Fibroblast of mammary gland (primary cell): ENCODE results near the gene KCNMB3.

Source experiments
- DNase-seq: peaks from one replicate; pipeline ENCODE4 v3.0.0-alpha.2; 2010; ENCODE audit warnings: low read depth
- H3K4me3 ChIP-seq: 2 replicates; pipeline ENCODE4 v1.5.1; 2011; ENCODE audit warnings: low read depth, mild to moderate bottlenecking, low read length, moderate library complexity; ENCODE audit not compliant: control insufficient read depth
- TF ChIP-seq, protein P1 (sequence below): conservative IDR thresholded peaks from 2 replicates; pipeline ENCODE4 v1.5.1; 2011; ENCODE audit warnings: low read depth, low read length, inconsistent platforms; ENCODE audit not compliant: control insufficient read depth, insufficient read depth

Gene KCNMB3

GRCh38 chr3:179288845-179289244, 37.9 kb upstream of the KCNMB3 start:
- no peak overlapping the region for H3K4me3 ChIP-seq
- TF ChIP-seq, protein P1, sequence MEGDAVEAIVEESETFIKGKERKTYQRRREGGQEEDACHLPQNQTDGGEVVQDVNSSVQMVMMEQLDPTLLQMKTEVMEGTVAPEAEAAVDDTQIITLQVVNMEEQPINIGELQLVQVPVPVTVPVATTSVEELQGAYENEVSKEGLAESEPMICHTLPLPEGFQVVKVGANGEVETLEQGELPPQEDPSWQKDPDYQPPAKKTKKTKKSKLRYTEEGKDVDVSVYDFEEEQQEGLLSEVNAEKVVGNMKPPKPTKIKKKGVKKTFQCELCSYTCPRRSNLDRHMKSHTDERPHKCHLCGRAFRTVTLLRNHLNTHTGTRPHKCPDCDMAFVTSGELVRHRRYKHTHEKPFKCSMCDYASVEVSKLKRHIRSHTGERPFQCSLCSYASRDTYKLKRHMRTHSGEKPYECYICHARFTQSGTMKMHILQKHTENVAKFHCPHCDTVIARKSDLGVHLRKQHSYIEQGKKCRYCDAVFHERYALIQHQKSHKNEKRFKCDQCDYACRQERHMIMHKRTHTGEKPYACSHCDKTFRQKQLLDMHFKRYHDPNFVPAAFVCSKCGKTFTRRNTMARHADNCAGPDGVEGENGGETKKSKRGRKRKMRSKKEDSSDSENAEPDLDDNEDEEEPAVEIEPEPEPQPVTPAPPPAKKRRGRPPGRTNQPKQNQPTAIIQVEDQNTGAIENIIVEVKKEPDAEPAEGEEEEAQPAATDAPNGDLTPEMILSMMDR = no peak
- no peak for DNase-seq

- no peak overlapping the region for H3K4me3 ChIP-seq
- no peak for DNase-seq
- TF ChIP-seq, protein P1 = no peak
These were observed 35.4 kb upstream of the KCNMB3 start for GRCh38 chr3:179286331-179286730.

DNA sequence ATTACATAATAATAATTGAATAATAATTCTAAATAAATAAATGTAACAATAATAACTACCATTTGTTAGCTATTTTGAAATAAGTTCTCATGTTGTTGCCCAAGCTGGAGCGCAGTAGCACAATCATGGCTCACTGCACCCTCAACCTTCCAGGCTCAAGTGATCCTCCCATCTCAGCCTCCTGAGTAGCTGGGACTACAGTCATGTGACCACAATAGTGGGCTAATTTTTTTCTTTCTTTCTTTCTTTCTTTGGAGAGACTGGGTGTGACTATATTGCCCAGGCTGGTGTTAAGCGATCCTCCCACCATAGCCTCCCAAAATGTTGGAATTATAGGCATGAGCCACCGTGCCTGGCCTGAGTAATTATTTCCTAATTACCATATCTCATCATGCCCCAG, 30.9 kb upstream of the KCNMB3 start:
- H3K4me3 ChIP-seq = no peak overlapping the region
- DNase-seq = no peak
- TF ChIP-seq, protein P1 = no peak

GRCh38 chr3:179279837-179280236, 28.9 kb upstream of the KCNMB3 start:
- no peak overlapping the region for H3K4me3 ChIP-seq
- TF ChIP-seq, protein P1 = no peak
- no peak for DNase-seq

DNA sequence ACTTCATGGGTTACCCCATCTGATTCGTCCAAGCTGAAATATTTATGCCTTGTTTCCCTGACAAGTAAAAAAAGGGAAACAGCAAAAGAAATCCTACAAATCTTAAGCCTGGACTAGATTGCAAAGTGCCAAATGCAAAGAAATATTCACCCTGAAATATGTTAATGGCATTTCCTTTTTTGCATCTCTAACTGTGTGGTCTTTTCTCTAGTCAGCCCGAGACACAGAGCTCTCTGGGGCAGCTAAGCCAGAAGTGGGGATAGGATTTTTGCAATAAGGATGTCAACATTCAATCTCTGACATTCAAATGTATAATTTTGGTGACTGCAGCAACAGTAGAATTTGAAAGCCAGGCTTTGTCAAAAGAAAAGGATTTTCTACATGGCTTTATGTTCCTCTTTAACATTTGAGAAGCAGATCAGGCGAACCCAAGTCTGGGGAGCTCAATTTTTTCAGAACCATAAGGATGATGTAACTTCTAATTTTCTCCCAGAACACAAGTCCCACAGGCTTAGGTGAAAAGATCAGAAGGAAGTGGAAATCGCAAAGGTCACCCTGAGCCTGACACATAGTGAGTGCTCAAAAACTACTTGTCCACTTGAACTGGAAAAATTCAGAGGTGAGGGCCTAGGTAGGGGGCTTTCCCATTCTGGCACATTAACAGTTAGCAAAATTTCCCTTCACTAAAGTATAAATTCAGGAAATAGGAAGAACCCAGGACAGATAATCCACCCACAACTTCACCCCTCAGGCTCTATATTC, 28.2 kb upstream of the KCNMB3 start:
- no peak overlapping the region for H3K4me3 ChIP-seq
- no peak for DNase-seq
- TF ChIP-seq, protein P1 = no peak

GRCh38 chr3:179278151-179278550, 27.2 kb upstream of the KCNMB3 start:
- no peak overlapping the region for H3K4me3 ChIP-seq
- no peak for DNase-seq
- TF ChIP-seq, protein P1 = no peak
